GM12875 (cell line): ENCODE results near the gene DNAJC25.
A peak's percentile ranks its signal among the peaks of the same experiment; 100 is the strongest.

ENCODE experiments used
- H3K4me3 ChIP-seq: one replicate; pipeline ENCODE4 v1.5.1; 2011; ENCODE audit warnings: low read depth, low read length, control low read depth
- CTCF ChIP-seq: IDR thresholded peaks from 2 replicates; pipeline ENCODE4 v1.5.1; 2011; ENCODE audit warnings: low read depth, mild to moderate bottlenecking, control low read depth, inconsistent platforms, low read length, moderate library complexity, borderline replicate concordance; ENCODE audit not compliant: insufficient read depth

DNAJC25 gene

GRCh38 chr9:111631214-111631971, at the start of gene DNAJC25:
Gene DNAJC25, plus strand, starts transcription at chr9:111631334. Its CDS starts 74 bp downstream, at chr9:111631408.
- 0 out of 2 replicates have a peak, but pooled peaks have one; percentile 10 for TF ChIP-seq CTCF
- peak within 1 kb of the TSS; percentile 96 for H3K4me3 ChIP-seq

GRCh38 chr9:111582888-111583287, 48.2 kb upstream of the DNAJC25 start:
- H3K4me3 ChIP-seq = no peak overlapping the region
- no peak for TF ChIP-seq CTCF

- H3K4me3 ChIP-seq = no peak overlapping the region
- TF ChIP-seq CTCF = no peak
Measured at GRCh38 chr9:111586378-111586777, 44.8 kb upstream of the DNAJC25 start.

GRCh38 chr9:111588846-111589245, 42.3 kb upstream of the DNAJC25 start:
- H3K4me3 ChIP-seq = no peak overlapping the region
- TF ChIP-seq CTCF = no peak

GRCh38 chr9:111597852-111598732, 33.0 kb upstream of the DNAJC25 start:
- peak; percentile 59 for TF ChIP-seq CTCF
- peak overlapping the region; percentile 52 for H3K4me3 ChIP-seq

GRCh38 chr9:111598733-111599091, 32.4 kb upstream of the DNAJC25 start:
- no peak for TF ChIP-seq CTCF
- H3K4me3 ChIP-seq = peak overlapping the region; percentile 52
